Psoas muscle (tissue), 8 donors: ENCODE measurements around the gene SMYD2. TPM values are rescaled to one million over a fixed set of nuclear protein-coding genes. Genes with fewer than 3 reads are reported as not detected.
A peak's percentile ranks its signal among the peaks of the same experiment; 100 is the strongest.

ENCODE experiments used
- ATAC-seq, 4 donors: fragments of 200-7000 bp; cut with Tn5 transposase; one replicate each; pipeline ENCODE4 v1.9.1; 2020; ENCODE audit warnings: moderate library complexity in 3 of 4, mild to moderate bottlenecking in 2 of 4
- DNase-seq, 2 donors: peaks; one replicate each; pipeline ENCODE4 v3.0.0-alpha.2; 2020
- H3K27ac ChIP-seq: fragments of 200-600 bp; one replicate; pipeline ENCODE4 v1.8.0; 2022
- H3K27me3 ChIP-seq, 3 donors: fragments of 200-600 bp in 1 of 3; one replicate each; pipeline versions ENCODE4 v1.6.1 to v1.8.0; 2013 to 2022; ENCODE audit warnings: low read length in 2 of 3, mild to moderate bottlenecking in 2 of 3, moderate library complexity in 1 of 3; ENCODE audit not compliant: insufficient read depth in 3 of 3
- H3K36me3 ChIP-seq, 2 donors: fragments of 200-600 bp in 1 of 2; one replicate each; pipeline versions ENCODE4 v1.6.1 to v1.8.0; 2013 to 2022; ENCODE audit warnings: low read depth in 1 of 2, mild to moderate bottlenecking in 1 of 2, moderate library complexity in 1 of 2; ENCODE audit not compliant: insufficient read depth in 1 of 2
- H3K4me1 ChIP-seq: fragments of 200-600 bp; one replicate; pipeline ENCODE4 v1.8.0; 2022
- H3K4me3 ChIP-seq: fragments of 200-600 bp; one replicate; pipeline ENCODE4 v1.8.0; 2022; ENCODE audit warnings: mild to moderate bottlenecking
- H3K9me3 ChIP-seq: fragments of 200-600 bp; one replicate; pipeline ENCODE4 v1.8.0; 2022
- WGBS, 3 donors: extraction: QIAGEN DNeasy Blood & Tissue Kit; methylation state at CpG; one replicate each; pipeline versions ENCODE4 v1.1.6 to v1.1.7; 2013; 5-methylcytosine and 5-hydroxymethylcytosine counted together
- intact Hi-C, 2 donors: fragments of 100-400 bp; cut with DNase I; formaldehyde crosslinking; loops; one replicate each; pipeline versions ENCODE4 v1.11.0 to v1.14.2; 2022
- polyA plus RNA-seq, 3 donors: library from polyadenylated mRNA; stranded (reverse); fragments of 200-250 nt; gene quantifications; one replicate each; pipeline ENCODE4 v1.2.3, GENCODE V29; 2013
- total RNA-seq, 4 donors: library from RNA; stranded (reverse); fragmentation: NEBNext Ultra II Directional in 2 of 4; extraction: Animal tissue kit (Norgen Biotek cat#: 25700) in 2 of 4; gene quantifications; one replicate each; pipeline versions ENCODE4 v1.2.1 to v1.2.4, GENCODE V29; 2021 to 2023
- TF ChIP-seq, protein P1 (sequence below): fragments of 200-600 bp; IDR thresholded peaks from one replicate; pipeline ENCODE4 v1.8.0; 2022; ENCODE audit warnings: antibody characterized with exemption
- donor health status: healthy with polysubstance abuse.
- donor health status: DM: no; HTN: no; CAD: no; lungs with moderate emphysema.
- donor health status: Bipolar disorder and iron deficiency.
- donor health status: healthy.
- donor health status: DM: yes; HTN: yes; CAD: no.
- donor health status: DM: no; HTN: no; CAD: no.
- donor health status: DM: no; HTN: no; CAD: no.
- donor health status: DM: yes; HTN: yes; CAD: no.

SMYD2 gene
- total and polyA plus RNA-seq, 7 donors, result 15.6 to 75.3 (median 46.9) TPM

DNA sequence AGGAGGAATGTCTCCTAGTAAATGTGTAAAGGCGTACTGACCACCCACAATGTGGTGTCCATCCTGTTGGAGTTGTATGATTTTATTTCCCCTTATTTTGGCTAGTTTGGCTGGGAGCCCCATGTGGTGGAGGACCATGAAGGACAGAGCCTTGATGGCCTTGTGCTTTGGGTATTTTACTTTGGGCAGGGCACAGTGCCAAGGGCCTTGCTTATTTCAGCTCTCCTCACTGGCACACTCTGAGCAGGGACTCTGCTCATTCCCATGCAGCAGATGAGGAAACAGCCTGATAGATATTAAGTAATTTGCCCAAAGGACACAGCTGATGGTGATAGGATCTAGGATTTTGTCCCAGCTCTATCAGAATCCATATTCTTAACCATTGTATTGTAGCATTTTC is 50.2 kb downstream of the SMYD2 start:
- no peak for DNase-seq
- WGBS, 3 donors, result 95 to 100% (median 96%) methylated on average over 1 of the region's 1 CpG
- no peak overlapping the region for H3K4me3 ChIP-seq
- H3K9me3 ChIP-seq, result no peaks in the 10 kb centered on the region
- intact Hi-C loops, result loop anchor here in 1 of 2 donors (5.0 kb wide), 1 partner anchor 256 kb away; no protein-coding TSS in a partner anchor
- TF ChIP-seq, protein P1, sequence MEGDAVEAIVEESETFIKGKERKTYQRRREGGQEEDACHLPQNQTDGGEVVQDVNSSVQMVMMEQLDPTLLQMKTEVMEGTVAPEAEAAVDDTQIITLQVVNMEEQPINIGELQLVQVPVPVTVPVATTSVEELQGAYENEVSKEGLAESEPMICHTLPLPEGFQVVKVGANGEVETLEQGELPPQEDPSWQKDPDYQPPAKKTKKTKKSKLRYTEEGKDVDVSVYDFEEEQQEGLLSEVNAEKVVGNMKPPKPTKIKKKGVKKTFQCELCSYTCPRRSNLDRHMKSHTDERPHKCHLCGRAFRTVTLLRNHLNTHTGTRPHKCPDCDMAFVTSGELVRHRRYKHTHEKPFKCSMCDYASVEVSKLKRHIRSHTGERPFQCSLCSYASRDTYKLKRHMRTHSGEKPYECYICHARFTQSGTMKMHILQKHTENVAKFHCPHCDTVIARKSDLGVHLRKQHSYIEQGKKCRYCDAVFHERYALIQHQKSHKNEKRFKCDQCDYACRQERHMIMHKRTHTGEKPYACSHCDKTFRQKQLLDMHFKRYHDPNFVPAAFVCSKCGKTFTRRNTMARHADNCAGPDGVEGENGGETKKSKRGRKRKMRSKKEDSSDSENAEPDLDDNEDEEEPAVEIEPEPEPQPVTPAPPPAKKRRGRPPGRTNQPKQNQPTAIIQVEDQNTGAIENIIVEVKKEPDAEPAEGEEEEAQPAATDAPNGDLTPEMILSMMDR, result no peak
- H3K4me1 ChIP-seq, result peaks cover 3% of the 10 kb centered on the region
- no peak for ATAC-seq
- H3K27ac ChIP-seq, result peak overlapping the region; percentile 27
- no peaks in the 10 kb centered on the region for H3K27me3 ChIP-seq
- peaks cover 0 to 44% of the 10 kb centered on the region in 2 donors for H3K36me3 ChIP-seq

GRCh38 chr1:214331827-214332423 is 51.0 kb downstream of the SMYD2 start:
- Histone ChIP-seq H3K27ac (no peak overlapping the region), H3K4me3 (no peak overlapping the region), H3K9me3 (no peaks in the 10 kb centered on the region), H3K4me1 (peaks cover 3% of the 10 kb centered on the region), H3K36me3 (peaks cover 0 to 38% of the 10 kb centered on the region in 2 donors), H3K27me3 (no peaks in the 10 kb centered on the region)
- intact Hi-C loops, result loop anchor here (2.0 to 5.0 kb wide), 3 partner anchors 255 to 297 kb away; no protein-coding TSS in a partner anchor
- TF ChIP-seq, protein P1, result peak; percentile 70
- 74 to 80% (median 78%) methylated on average over 9 of the region's 9 CpGs for WGBS, 3 donors
- DNase-seq, result peak in 1 of 2 donors; percentile 23
- peak in 3 of 4 donors; percentile 39 to 55 (median 48) for ATAC-seq

- Histone ChIP-seq H3K27ac (no peak overlapping the region), H3K27me3 (no peaks in the 10 kb centered on the region), H3K9me3 (no peaks in the 10 kb centered on the region), H3K4me3 (no peak overlapping the region), H3K36me3 (peaks cover 0 to 28% of the 10 kb centered on the region in 2 donors), H3K4me1 (peaks cover 7% of the 10 kb centered on the region)
- TF ChIP-seq, protein P1, result peak; percentile 82
- intact Hi-C loops, result loop anchor here (2.0 to 5.0 kb wide), 3 partner anchors 254 to 296 kb away; no protein-coding TSS in a partner anchor
- DNase-seq, result peak; percentile 60 to 77
- WGBS, 3 donors, result 68 to 84% (median 70%) methylated on average over 6 of the region's 6 CpGs
- peak; percentile 27 to 67 (median 42) for ATAC-seq
Observed at GRCh38 chr1:214332946-214333798, 52.2 kb downstream of the SMYD2 start.

GRCh38 chr1:214335567-214335966 is 54.6 kb downstream of the SMYD2 start:
- DNase-seq, result no peak
- Histone ChIP-seq H3K27ac (no peak overlapping the region), H3K4me1 (peaks cover 14% of the 10 kb centered on the region), H3K36me3 (peaks cover 0 to 10% of the 10 kb centered on the region in 2 donors), H3K9me3 (no peaks in the 10 kb centered on the region), H3K4me3 (no peak overlapping the region), H3K27me3 (no peaks in the 10 kb centered on the region)
- intact Hi-C loops, result no loop called here
- TF ChIP-seq, protein P1, result no peak
- no peak for ATAC-seq
- WGBS, 3 donors, result 94 to 99% (median 97%) methylated on average over 4 of the region's 4 CpGs
